ENCODE results near the gene SLF2. TPM values are rescaled to one million over a fixed set of nuclear protein-coding genes. Genes with fewer than 3 reads are reported as not detected.

Gene SLF2
- total RNA-seq, 3 donors from 2014 or later (not counting 1 experiment from before 2014, with no cell fraction given) = 24.2 to 35.4 (median 30.9) TPM

- H3K36me3 Mint-ChIP-seq = peaks cover 8% of the 10 kb centered on the region
- intact Hi-C loops (cut with micrococcal nuclease) = no loop called here
These were observed 67.5 kb downstream of the SLF2 start for GRCh38 chr10:100980311-100980710.

DNA sequence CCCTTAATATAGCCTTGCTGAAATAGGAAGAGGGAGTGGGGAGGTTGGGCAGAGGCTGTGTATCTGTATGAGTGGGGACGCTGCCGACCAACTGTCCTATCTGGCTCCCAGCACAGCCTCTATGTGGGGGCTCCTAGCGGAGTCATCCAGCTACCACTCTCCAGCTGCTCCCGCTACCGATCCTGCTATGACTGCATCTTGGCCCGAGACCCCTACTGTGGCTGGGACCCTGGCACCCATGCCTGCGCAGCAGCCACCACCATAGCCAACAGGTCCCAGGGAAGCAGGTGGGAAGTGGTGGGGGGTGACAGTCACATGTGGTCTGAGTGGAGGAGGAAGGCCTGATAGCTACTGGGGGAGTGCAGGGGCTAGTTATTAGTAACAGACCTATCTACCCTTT lies 67.9 kb downstream of the SLF2 start:
- Mint-ChIP-seq H3K36me3 (peaks cover 8% of the 10 kb centered on the region), H3K4me1 (peaks cover 0 to 12% of the 10 kb centered on the region in 2 donors), H3K27ac (no peak overlapping the region), H3K27me3 (ENCODE audit: low read depth in 2 of 2) (no peaks in the 10 kb centered on the region), H3K9me3 (no peaks in the 10 kb centered on the region), H3K4me3 (no peak overlapping the region)
- no peak overlapping the region for H3K27ac ChIP-seq (ENCODE audit: low read length)
- H3K4me1 ChIP-seq (ENCODE audit: control insufficient read depth, insufficient read depth, low read length) = no peaks in the 10 kb centered on the region
- no peak overlapping the region for H3K4me3 ChIP-seq (ENCODE audit: low read length)
- DNase-seq (peak in 1 of 2 donors; percentile 2), ATAC-seq (no peak)
- 100% methylated on average over 7 of the region's 7 CpGs for WGBS (ENCODE audit: insufficient coverage)
- intact Hi-C loops (cut with micrococcal nuclease) = no loop called here
- H3K27me3 ChIP-seq (ENCODE audit: control insufficient read depth, insufficient read depth, low read length) = no peaks in the 10 kb centered on the region
- H3K9me3 ChIP-seq (ENCODE audit: control insufficient read depth, insufficient read depth, low read length) = no peaks in the 10 kb centered on the region
- TF ChIP-seq, protein P1, sequence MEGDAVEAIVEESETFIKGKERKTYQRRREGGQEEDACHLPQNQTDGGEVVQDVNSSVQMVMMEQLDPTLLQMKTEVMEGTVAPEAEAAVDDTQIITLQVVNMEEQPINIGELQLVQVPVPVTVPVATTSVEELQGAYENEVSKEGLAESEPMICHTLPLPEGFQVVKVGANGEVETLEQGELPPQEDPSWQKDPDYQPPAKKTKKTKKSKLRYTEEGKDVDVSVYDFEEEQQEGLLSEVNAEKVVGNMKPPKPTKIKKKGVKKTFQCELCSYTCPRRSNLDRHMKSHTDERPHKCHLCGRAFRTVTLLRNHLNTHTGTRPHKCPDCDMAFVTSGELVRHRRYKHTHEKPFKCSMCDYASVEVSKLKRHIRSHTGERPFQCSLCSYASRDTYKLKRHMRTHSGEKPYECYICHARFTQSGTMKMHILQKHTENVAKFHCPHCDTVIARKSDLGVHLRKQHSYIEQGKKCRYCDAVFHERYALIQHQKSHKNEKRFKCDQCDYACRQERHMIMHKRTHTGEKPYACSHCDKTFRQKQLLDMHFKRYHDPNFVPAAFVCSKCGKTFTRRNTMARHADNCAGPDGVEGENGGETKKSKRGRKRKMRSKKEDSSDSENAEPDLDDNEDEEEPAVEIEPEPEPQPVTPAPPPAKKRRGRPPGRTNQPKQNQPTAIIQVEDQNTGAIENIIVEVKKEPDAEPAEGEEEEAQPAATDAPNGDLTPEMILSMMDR (IDR thresholded peaks at IDR 0.05) = no peak
- peaks cover 15% of the 10 kb centered on the region for H3K36me3 ChIP-seq (ENCODE audit: control insufficient read depth, insufficient read depth, low read length)

More at GRCh38 chr10:100980311-100980710, 67.5 kb downstream of the SLF2 start:
- Histone ChIP-seq H3K9me3 (ENCODE audit: control insufficient read depth, insufficient read depth, low read length) (no peaks in the 10 kb centered on the region), H3K4me1 (ENCODE audit: control insufficient read depth, insufficient read depth, low read length) (no peaks in the 10 kb centered on the region), H3K4me3 (ENCODE audit: low read length) (no peak overlapping the region), H3K36me3 (ENCODE audit: control insufficient read depth, insufficient read depth, low read length) (peaks cover 15% of the 10 kb centered on the region), H3K27me3 (ENCODE audit: control insufficient read depth, insufficient read depth, low read length) (no peaks in the 10 kb centered on the region), H3K27ac (ENCODE audit: low read length) (no peak overlapping the region)
- Mint-ChIP-seq H3K27ac (no peak overlapping the region), H3K4me1 (peaks cover 0 to 9% of the 10 kb centered on the region in 2 donors), H3K9me3 (no peaks in the 10 kb centered on the region), H3K4me3 (no peak overlapping the region), H3K27me3 (ENCODE audit: low read depth in 2 of 2) (no peaks in the 10 kb centered on the region)
- 98% methylated on average over 2 of the region's 2 CpGs for WGBS (ENCODE audit: insufficient coverage)
- TF ChIP-seq, protein P1 (IDR thresholded peaks at IDR 0.05) = no peak
- no peak for ATAC-seq
- DNase-seq = no peak

- no peak for ATAC-seq
- no peak overlapping the region for H3K4me3 Mint-ChIP-seq
- H3K27ac Mint-ChIP-seq = no peak overlapping the region
These were observed 68.5 kb downstream of the SLF2 start for GRCh38 chr10:100981178-100981772.

More at GRCh38 chr10:100981178-100981772, 68.5 kb downstream of the SLF2 start:
- intact Hi-C loops (cut with micrococcal nuclease) = no loop called here
- DNase-seq = no peak
- TF ChIP-seq, protein P1 (IDR thresholded peaks at IDR 0.05) = no peak
- Histone ChIP-seq H3K9me3 (ENCODE audit: control insufficient read depth, insufficient read depth, low read length) (no peaks in the 10 kb centered on the region), H3K27ac (ENCODE audit: low read length) (no peak overlapping the region), H3K4me3 (ENCODE audit: low read length) (no peak overlapping the region), H3K36me3 (ENCODE audit: control insufficient read depth, insufficient read depth, low read length) (peaks cover 15% of the 10 kb centered on the region), H3K27me3 (ENCODE audit: control insufficient read depth, insufficient read depth, low read length) (no peaks in the 10 kb centered on the region), H3K4me1 (ENCODE audit: control insufficient read depth, insufficient read depth, low read length) (peaks cover 2% of the 10 kb centered on the region)
- WGBS (ENCODE audit: insufficient coverage) = 92% methylated on average over 4 of the region's 5 CpGs
- H3K4me1 Mint-ChIP-seq = peaks cover 0 to 16% of the 10 kb centered on the region in 2 donors
- H3K27me3 Mint-ChIP-seq (ENCODE audit: low read depth in 2 of 2) = no peaks in the 10 kb centered on the region
- H3K9me3 Mint-ChIP-seq = no peaks in the 10 kb centered on the region
- H3K36me3 Mint-ChIP-seq = peaks cover 8% of the 10 kb centered on the region
